Measurements from ENCODE around the gene PLIN1.

GRCh38 chr15:89652666-89653065 lies 26.5 kb downstream of the PLIN1 start:
- no peak for TF ChIP-seq CTCF (IDR thresholded peaks at IDR 0.05; ENCODE audit: extremely low read depth in 1 of 2, insufficient read depth in 1 of 2, low read depth in 1 of 2, low read length in 2 of 2)
- no peak for TF ChIP-seq MYC (IDR thresholded peaks at IDR 0.05; ENCODE audit: low read depth, low read length)

Measured in endothelial cell of umbilical vein (primary cell).